ENCODE results near the gene UGT2B28. TPM values are rescaled to one million over a fixed set of nuclear protein-coding genes. Genes with fewer than 3 reads are reported as not detected.
"Not testable (repeated sequence)": the region's sequence is repeated elsewhere in the genome, so short reads cannot be mapped to it uniquely, and the experiment has no call there.

Gene UGT2B28
- total RNA-seq, 1 experiment from 2014 or later, result not detected

DNA sequence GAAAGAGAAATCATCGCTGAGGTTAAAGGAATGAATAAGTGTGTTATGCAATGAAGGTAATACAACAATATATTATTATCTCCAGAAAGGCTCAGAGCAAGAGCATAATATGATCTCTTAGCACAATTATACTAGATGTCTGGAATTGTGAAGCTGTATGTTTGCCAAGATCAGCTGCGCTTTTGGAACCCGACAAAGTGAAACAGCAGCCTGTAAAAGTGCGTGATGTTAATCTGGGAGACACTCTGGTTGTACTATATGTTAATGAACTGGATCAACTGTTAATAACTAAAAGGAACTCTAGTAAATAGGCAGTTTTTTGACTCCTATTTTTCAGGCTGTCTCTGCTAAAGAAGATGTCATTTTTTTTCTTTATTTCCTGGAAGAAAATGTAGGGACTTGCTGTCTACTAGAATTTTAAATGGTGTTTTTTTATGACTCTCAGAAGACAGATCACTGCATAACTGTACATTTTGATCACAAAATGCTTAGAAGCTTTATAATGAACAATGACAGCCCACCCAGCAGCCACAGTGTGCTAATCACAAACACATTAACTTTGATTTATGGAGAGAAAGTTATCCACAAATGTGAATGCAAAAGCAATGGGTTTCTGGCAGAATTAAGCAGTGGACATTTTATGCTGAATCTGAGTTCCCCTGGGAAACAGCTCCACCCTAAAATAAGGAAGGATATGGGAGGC, 50.2 kb downstream of the UGT2B28 start:
- ChIA-PET RAD21 (ENCODE audit: low non-redundant PET in 1 of 2, low total read pairs in 2 of 2, uncharacterized antibody in 2 of 2, unreplicated experiment in 2 of 2) (no interaction called here), POLR2A (no interaction called here), CTCF (no interaction called here)
- BruUV-seq (replicated peaks), result no TSS peak
- Histone ChIP-seq H2AFZ (ENCODE audit: low read depth, low read length, poor library complexity, severe bottlenecking) (no peak overlapping the region), H3K36me3 (ENCODE audit: control insufficient read depth in 1 of 2, insufficient read depth in 2 of 2, low read length in 2 of 2) (no peaks in the 10 kb centered on the region), H3K9me2 (ENCODE audit: insufficient read depth) (no peaks in the 10 kb centered on the region), H3K4me1 (ENCODE audit: control insufficient read depth in 1 of 2, insufficient read depth in 2 of 2, low read length in 2 of 2) (no peaks in the 10 kb centered on the region), H3K9ac (ENCODE audit: low read length) (no peak overlapping the region), H3K4me2 (ENCODE audit: low read length) (no peak overlapping the region), H3K4me3 (replicated peaks in 1 of 2; ENCODE audit: low read depth in 1 of 2, low read length in 2 of 2) (no peak overlapping the region), H3K9me3 (ENCODE audit: control insufficient read depth in 1 of 2, insufficient read depth in 1 of 2, low read depth in 1 of 2, low read length in 2 of 2) (no peaks in the 10 kb centered on the region), H3K27me3 (ENCODE audit: insufficient read depth, low read length) (no peaks in the 10 kb centered on the region), H3K79me2 (ENCODE audit: insufficient read depth, low read length) (no peaks in the 10 kb centered on the region), H3K27ac (ENCODE audit: low read depth, low read length) (no peak overlapping the region), H4K20me1 (ENCODE audit: insufficient read depth) (no peaks in the 10 kb centered on the region)
- intact Hi-C loops (cut with micrococcal nuclease), result loop anchor here (5.0 kb wide), 1 partner anchor 833 kb away; no protein-coding TSS in a partner anchor
- TF ChIP-seq, protein P1, sequence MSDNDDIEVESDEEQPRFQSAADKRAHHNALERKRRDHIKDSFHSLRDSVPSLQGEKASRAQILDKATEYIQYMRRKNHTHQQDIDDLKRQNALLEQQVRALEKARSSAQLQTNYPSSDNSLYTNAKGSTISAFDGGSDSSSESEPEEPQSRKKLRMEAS (IDR thresholded peaks at IDR 0.05), result no peak
- no peak for TF ChIP-seq SIN3A (IDR thresholded peaks at IDR 0.05; ENCODE audit: low read depth)
- TF ChIP-seq EZH2phosphoT487 (IDR thresholded peaks at IDR 0.05; ENCODE audit: borderline replicate concordance), result no peak
- TF ChIP-seq CBX3 (IDR thresholded peaks at IDR 0.05; ENCODE audit: low read depth), result no peak
- no peak for TF ChIP-seq FOSL1 (IDR thresholded peaks at IDR 0.05; ENCODE audit: low read depth)
- no peak for TF ChIP-seq ZFX (IDR thresholded peaks at IDR 0.05)
- no peak for TF ChIP-seq POLR2A (IDR thresholded peaks at IDR 0.05; ENCODE audit: borderline replicate concordance, extremely low read depth, insufficient read depth, insufficient read length)
- TF ChIP-seq, protein P2, sequence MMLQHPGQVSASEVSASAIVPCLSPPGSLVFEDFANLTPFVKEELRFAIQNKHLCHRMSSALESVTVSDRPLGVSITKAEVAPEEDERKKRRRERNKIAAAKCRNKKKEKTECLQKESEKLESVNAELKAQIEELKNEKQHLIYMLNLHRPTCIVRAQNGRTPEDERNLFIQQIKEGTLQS (IDR thresholded peaks at IDR 0.05), result no peak
- no peak for TF ChIP-seq SP1 (IDR thresholded peaks at IDR 0.05; ENCODE audit: low read depth)
- DNase-seq (ENCODE audit: low read depth, low spot score) (no peak), ATAC-seq (no peak)

DNA sequence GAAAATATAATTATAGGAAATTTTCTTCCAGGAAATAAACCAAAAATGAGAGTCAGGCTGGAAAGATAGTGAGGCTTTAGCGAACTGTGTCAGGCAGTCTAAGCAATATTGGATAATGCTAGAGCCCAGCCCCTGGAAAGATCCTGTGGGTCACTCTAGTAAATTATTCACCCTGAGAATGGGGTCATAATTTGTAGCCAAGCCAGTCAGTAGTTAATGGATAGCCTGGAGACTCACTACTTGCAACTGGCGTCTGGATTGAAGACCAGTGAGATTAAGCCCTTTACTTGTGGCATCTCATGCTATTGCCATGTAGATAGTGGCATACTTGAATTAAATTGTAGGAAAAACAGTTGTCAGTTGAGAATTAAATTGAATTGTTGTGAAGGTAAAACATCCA, 51.0 kb downstream of the UGT2B28 start:
- CTCF ChIA-PET; H3K9me3 ChIP-seq (ENCODE audit: control insufficient read depth in 1 of 2, insufficient read depth in 1 of 2, low read depth in 1 of 2, low read length in 2 of 2); H3K4me1 ChIP-seq (ENCODE audit: control insufficient read depth in 1 of 2, insufficient read depth in 2 of 2, low read length in 2 of 2); H3K27ac ChIP-seq (ENCODE audit: low read depth, low read length); BruUV-seq (replicated peaks); RAD21 ChIA-PET (ENCODE audit: low non-redundant PET in 1 of 2, low total read pairs in 2 of 2, uncharacterized antibody in 2 of 2, unreplicated experiment in 2 of 2); DNase-seq (ENCODE audit: low read depth, low spot score); H3K36me3 ChIP-seq (ENCODE audit: control insufficient read depth in 1 of 2, insufficient read depth in 2 of 2, low read length in 2 of 2); H2AFZ ChIP-seq (ENCODE audit: low read depth, low read length, poor library complexity, severe bottlenecking); ATAC-seq; H4K20me1 ChIP-seq (ENCODE audit: insufficient read depth); H3K79me2 ChIP-seq (ENCODE audit: insufficient read depth, low read length); H3K27me3 ChIP-seq (ENCODE audit: insufficient read depth, low read length); H3K4me2 ChIP-seq (ENCODE audit: low read length); H3K9ac ChIP-seq (ENCODE audit: low read length); H3K9me2 ChIP-seq (ENCODE audit: insufficient read depth); POLR2A ChIA-PET; H3K4me3 ChIP-seq (replicated peaks in 1 of 2; ENCODE audit: low read depth in 1 of 2, low read length in 2 of 2): not testable (repeated sequence)
- intact Hi-C loops (cut with micrococcal nuclease), result loop anchor here (5.0 kb wide), 1 partner anchor 834 kb away; no protein-coding TSS in a partner anchor
